ENCODE results near the gene KCNJ8. TPM values are rescaled to one million over a fixed set of nuclear protein-coding genes. Genes with fewer than 3 reads are reported as not detected.
A peak's percentile ranks its signal among the peaks of the same experiment; 100 is the strongest.

Gene KCNJ8
- total RNA-seq (10 to 100 TPM; 17.4 to 20.3 (median 17.8) TPM), polyA plus RNA-seq (1 to 10 TPM in 1 of 3 donors, under 1 TPM in 1, not detected in 1; 0.60 to 6.4 TPM)

- no peaks in the 10 kb centered on the region for H3K27me3 ChIP-seq
- 2% methylated on average over 49 of the region's 49 CpGs for WGBS, 2 donors
- intact Hi-C loops (cut with DNase I) = loop anchor here (2.0 to 5.0 kb wide), 6 partner anchors 53 to 213 kb away; partner anchors contain the start of gene ABCC9
- peak within 1 kb of the TSS; percentile 65 to 71 (median 68) for H3K4me3 ChIP-seq
- TF ChIP-seq EP300 (IDR thresholded peaks at IDR 0.05) (peak in 1 of 4 donors; percentile 5), CTCF (IDR thresholded peaks at IDR 0.05) (no peak), POLR2A (IDR thresholded peaks at IDR 0.05) (no peak), POLR2AphosphoS5 (IDR thresholded peaks at IDR 0.05) (peak; percentile 7 to 62 (median 36))
- peaks cover 0 to 46% (median 33%) of the 10 kb centered on the region in 4 donors for H3K4me1 ChIP-seq
- H3K27ac ChIP-seq = peak within 1 kb of the TSS; percentile 85 to 93 (median 90)
- no peaks in the 10 kb centered on the region for H3K36me3 ChIP-seq
- peak; percentile 92 for DNase-seq
- H3K9me3 ChIP-seq = no peaks in the 10 kb centered on the region
These were observed at the start of gene KCNJ8 for GRCh38 chr12:21774358-21775132. Gene KCNJ8 (minus strand): TSS chr12:21774706. CDS start chr12:21773616, 1,090 bp downstream.

- no peaks in the 10 kb centered on the region for H3K9me3 ChIP-seq
- no peaks in the 10 kb centered on the region for H3K27me3 ChIP-seq
- no peak overlapping the region for H3K4me3 ChIP-seq
- H3K36me3 ChIP-seq = no peaks in the 10 kb centered on the region
- peak overlapping the region in 2 of 4 donors; percentile 33 to 46 for H3K27ac ChIP-seq
- intact Hi-C loops (cut with DNase I) = loop anchor here (5.0 kb wide), 1 partner anchor 41 kb away; no protein-coding TSS in a partner anchor
- 80 to 90% methylated on average over 8 of the region's 8 CpGs for WGBS, 2 donors
- H3K4me1 ChIP-seq = peaks cover 0 to 48% (median 30%) of the 10 kb centered on the region in 4 donors
- TF ChIP-seq POLR2AphosphoS5 (IDR thresholded peaks at IDR 0.05) (no peak), CTCF (IDR thresholded peaks at IDR 0.05) (no peak), EP300 (IDR thresholded peaks at IDR 0.05) (no peak), POLR2A (IDR thresholded peaks at IDR 0.05) (no peak)
- peak; percentile 69 for DNase-seq
These were observed 49.1 kb upstream of the KCNJ8 start for GRCh38 chr12:21823581-21823980.

- Histone ChIP-seq H3K4me1 (peaks cover 0 to 28% (median 17%) of the 10 kb centered on the region in 4 donors), H3K4me3 (no peak overlapping the region), H3K9me3 (no peaks in the 10 kb centered on the region), H3K27ac (peak overlapping the region in 2 of 4 donors; percentile 17 to 33), H3K27me3 (no peaks in the 10 kb centered on the region), H3K36me3 (no peaks in the 10 kb centered on the region)
- no peak for DNase-seq
- no peak for TF ChIP-seq POLR2A (IDR thresholded peaks at IDR 0.05)
- no peak for TF ChIP-seq CTCF (IDR thresholded peaks at IDR 0.05)
- no peak for TF ChIP-seq POLR2AphosphoS5 (IDR thresholded peaks at IDR 0.05)
- TF ChIP-seq EP300 (IDR thresholded peaks at IDR 0.05) = no peak
- intact Hi-C loops (cut with DNase I) = loop anchor here (5.0 kb wide), 1 partner anchor 37 kb away; no protein-coding TSS in a partner anchor
These were observed 45.2 kb upstream of the KCNJ8 start for GRCh38 chr12:21819678-21820077.

GRCh38 chr12:21819236-21819635 lies 44.7 kb upstream of the KCNJ8 start:
- Histone ChIP-seq H3K4me3 (no peak overlapping the region), H3K4me1 (peaks cover 0 to 28% (median 17%) of the 10 kb centered on the region in 4 donors), H3K36me3 (no peaks in the 10 kb centered on the region), H3K27ac (peak overlapping the region in 2 of 4 donors; percentile 17 to 33), H3K9me3 (no peaks in the 10 kb centered on the region), H3K27me3 (no peaks in the 10 kb centered on the region)
- intact Hi-C loops (cut with DNase I) = no loop called here
- TF ChIP-seq CTCF (IDR thresholded peaks at IDR 0.05) = no peak
- TF ChIP-seq POLR2AphosphoS5 (IDR thresholded peaks at IDR 0.05) = no peak
- TF ChIP-seq POLR2A (IDR thresholded peaks at IDR 0.05) = no peak
- no peak for TF ChIP-seq EP300 (IDR thresholded peaks at IDR 0.05)
- 8 to 33% methylated on average over 2 of the region's 2 CpGs for WGBS, 2 donors
- DNase-seq = no peak
